Ammon's horn (tissue), 1 donor: ENCODE measurements around the gene AGRP.
"Not testable (repeated sequence)": the region's sequence is repeated elsewhere in the genome, so short reads cannot be mapped to it uniquely, and the experiment has no call there.

ENCODE experiments used
- DNase-seq: peaks from one replicate; pipeline ENCODE4 v3.0.0-alpha.2; 2016; ENCODE audit warnings: low spot score

AGRP gene, protein sequence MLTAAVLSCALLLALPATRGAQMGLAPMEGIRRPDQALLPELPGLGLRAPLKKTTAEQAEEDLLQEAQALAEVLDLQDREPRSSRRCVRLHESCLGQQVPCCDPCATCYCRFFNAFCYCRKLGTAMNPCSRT

DNA sequence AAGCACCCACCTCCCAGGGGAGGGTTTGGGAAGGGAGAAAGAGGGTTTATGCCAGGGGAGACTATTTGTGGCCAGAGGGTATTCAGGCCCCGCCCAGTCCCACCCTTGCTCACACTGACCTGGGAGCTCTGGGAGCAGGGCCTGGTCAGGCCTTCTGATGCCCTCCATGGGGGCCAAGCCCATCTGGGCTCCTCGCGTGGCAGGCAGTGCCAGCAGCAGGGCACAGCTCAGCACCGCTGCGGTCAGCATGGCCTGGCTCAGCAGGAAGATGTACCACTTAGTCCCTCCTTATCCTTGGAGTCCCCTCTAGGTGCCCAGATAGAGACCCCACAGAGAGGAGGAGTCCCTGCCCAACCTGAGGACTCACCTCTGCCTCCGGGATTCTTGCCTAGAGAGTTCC lies at the start of gene AGRP:
TSS of gene AGRP (minus strand) at position 398 of the 400 bp plus-strand sequence. CDS start at position 249, 149 bp downstream.
- DNase-seq: no peak

DNA sequence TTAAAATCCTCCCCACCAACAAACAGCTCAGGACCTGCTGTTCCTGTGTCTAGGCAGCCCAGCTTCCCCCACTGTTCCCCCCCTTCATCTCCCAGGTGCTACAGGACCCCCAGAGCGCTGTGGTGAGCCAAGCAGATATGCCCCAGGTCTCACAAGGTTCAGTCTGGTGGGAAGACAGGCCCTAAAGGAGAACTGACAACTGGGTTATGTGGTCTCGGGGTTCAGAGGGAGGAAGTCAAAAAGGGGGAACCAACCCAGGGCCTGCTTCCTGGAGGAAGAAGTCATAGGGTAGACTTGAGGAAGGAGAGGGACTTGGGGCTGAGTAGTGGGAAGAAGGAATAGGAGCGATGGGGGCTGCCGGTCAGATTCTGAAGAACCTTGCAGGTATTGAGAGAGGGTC lies 47.9 kb upstream of the AGRP start:
- DNase-seq: peak; percentile 73

DNA sequence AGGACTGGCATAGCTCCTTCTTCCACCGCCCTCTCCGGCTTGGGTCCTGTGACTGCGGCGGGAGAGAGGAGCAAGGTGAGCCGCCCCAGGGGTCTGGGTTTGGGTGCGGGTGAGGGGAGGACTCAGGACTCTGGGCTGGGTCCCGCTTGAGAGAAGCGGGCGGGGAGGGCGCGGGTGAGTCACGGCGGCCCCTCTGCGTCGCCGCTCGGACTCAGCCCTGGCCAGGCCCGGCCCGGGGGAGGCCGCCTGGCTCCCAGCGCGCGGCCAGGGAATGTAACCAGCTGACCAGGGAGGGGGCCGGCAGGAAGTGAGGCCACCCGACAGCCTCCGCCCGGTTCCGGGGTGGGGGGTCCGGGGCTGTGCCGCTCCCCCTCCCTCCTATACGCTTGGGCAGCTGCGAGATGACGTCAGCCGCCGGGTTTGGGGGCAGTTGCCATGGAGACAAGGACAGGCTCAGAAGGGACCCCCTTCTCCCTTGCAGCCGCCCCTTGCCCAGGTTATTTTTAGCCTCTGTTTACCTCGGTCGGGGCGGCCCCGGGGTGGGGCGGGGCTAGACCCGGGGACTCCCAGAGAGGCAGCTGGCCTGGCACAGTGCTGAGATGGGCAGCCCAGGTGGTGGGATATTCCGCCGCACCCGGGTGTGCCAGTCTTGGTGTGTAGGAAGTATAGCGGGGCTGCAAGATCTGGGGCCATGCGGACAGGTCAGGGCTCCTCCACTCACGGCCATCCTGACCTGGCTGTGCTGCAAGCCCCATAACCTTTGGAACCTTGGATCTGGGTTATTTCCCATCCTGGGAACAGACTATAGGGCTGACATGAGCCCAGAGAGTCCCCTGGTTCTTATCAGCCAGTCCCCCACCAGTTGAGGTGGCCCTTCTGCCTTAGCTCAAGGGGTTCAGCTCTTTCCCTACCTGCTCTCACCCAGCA lies 46.9 kb upstream of the AGRP start:
- DNase-seq: peak; percentile 65

DNA sequence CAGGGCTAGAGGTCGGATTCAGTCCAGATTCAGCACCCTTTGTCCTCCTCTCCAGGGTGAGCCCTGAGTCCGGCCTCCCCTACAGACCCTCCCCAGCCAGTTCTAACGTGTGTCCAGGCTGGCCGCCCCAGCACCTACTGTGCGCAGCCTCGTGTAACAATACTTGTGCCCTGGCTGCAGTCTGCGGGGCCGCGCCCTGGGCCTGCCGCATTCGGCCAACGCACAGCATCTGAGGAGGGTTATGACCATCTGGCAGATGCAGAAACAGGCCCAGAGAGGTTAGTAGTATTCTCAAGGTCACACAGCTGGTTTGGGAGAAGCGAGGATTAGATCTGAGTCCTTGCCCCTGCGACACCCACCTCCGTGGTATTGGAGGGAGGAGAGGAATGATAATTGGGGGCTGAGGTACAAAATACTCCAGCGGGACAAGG lies 46.2 kb upstream of the AGRP start:
- no peak for DNase-seq

DNA sequence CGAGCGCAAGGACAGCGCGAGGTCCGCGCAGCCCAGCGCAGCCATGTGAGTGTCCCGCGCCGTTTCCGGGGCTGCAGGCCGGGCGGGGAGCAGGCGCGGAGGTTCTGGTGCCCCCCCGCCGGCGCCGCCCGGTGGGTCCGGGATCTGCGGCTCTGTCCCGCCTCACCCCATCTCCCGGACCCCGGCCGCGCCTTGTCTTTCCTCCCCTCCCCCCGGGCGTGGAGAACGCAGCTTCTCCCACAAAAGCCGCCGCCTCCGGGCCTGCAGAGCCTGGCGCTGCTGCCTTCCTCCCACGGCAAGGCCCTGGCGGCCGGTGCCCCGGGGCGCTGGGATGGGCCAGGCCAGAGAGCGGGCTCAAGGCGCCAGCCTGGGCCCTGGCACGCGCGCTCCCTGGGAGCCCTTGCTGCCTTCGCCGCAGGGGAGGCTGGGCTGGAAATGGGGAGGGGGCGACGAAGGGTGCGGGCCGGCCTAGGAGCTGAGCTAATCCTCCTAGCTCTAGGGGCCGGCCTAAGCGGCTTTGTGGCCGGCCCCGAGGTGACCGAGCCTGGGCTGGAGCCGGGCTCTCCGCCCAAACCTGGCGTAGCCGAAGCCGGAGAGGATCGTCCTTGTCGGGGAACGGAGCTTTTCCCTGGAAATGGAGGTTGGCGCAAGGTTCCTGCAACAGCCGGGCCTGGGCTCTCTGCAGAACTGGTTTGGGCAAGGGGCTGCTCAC lies 45.7 kb upstream of the AGRP start:
- DNase-seq: no peak

DNA sequence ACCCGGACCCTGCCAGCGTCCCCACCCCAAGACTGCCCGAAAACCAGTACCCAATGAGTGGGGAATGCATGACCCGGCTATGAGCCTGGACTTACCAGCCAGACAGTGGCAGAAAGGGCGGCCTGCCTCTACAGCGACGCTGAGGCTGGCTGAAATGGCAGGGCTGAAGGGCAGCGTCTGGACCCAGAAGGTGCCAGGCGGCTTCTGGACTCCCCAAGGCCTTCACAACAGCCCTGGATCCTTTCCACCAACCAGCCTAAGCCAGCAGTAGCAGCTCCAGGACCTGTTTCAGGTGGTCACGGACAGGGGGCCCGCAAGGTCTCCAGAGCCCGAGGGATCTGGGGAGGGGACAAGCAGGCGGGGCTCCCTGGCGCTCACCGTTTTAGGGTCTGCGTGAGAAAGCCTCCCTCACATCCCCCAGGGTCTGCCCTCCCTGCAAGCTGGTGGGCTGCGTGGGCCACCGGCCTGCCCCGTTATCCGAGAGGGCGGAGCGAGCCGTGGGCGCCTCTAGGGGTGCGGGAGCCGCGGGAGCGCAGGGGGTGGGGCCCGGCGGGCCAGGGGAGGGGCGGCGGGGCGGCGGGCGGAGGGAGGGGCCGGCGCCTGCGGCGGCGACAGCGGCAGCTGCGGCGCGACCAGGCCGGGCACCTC lies 45.0 kb upstream of the AGRP start, which contains the start of gene RIPOR1:
TSS of gene RIPOR1 (plus strand) at position 608 of the 648 bp plus-strand sequence. CDS start 9,618 bp downstream, outside the sequence.
- DNase-seq: peak; percentile 60

DNA sequence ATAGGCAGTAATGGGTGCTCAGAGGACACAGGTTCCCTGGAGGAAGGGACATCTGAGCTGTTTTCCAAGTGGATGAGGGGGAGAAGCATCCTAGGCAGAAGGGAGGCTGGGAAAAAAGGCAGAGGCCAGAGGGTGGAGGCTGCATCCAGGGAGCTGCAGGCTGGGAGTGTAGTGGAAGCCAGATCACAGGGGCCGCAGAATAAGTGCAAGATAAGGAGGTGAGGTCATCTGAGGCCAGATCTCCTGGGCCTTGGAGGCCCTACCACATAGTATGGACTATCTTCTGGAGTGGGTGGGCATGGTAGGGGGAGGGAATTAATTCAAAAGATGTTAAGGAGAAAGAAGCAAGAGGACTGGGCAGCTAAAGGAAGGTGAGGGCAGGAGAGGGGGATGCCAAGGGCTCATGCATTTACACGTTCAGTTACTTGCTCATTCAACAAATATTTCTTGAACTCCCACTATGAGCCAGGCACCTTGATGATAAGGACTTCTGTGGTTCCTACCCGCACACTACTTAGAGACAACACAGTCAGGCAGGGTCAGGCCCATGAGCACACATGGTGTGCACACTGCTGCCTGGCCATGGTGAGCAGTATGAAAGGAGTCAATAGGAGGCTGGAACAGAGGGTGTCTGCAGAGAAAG lies 42.9 kb upstream of the AGRP start:
- no peak for DNase-seq

DNA sequence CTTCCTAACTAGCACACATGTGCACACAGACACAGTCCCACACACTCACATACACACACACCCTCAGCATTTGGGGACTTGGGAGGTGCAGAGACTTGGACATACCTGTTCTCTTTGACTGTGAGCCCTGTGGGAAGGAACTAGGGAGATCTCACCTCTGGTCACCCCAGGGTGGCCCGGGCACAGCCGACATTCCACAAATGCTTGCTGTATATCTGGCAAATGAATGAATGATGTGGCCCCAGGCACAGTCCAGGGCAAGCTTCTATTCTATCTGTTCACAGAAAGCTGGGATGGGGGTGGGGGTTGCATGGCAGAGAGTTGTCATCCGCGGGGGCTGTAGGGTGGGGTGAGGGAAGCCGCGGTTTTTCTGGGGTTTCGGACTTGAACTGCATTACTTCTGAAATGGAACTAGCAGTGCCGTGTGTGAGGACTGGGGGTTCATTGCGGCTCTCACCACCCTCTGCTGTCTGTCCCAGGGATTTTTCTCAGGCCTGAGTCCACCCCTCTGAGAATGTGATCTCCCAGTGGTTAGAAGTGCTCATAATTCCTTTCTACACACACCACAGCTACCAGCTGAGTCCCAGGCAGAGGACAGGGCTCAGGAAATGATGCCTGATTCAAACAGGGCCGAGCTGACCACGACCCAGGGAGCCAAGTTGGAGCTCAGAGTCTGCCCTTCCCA lies 42.0 kb upstream of the AGRP start:
- DNase-seq: no peak

DNA sequence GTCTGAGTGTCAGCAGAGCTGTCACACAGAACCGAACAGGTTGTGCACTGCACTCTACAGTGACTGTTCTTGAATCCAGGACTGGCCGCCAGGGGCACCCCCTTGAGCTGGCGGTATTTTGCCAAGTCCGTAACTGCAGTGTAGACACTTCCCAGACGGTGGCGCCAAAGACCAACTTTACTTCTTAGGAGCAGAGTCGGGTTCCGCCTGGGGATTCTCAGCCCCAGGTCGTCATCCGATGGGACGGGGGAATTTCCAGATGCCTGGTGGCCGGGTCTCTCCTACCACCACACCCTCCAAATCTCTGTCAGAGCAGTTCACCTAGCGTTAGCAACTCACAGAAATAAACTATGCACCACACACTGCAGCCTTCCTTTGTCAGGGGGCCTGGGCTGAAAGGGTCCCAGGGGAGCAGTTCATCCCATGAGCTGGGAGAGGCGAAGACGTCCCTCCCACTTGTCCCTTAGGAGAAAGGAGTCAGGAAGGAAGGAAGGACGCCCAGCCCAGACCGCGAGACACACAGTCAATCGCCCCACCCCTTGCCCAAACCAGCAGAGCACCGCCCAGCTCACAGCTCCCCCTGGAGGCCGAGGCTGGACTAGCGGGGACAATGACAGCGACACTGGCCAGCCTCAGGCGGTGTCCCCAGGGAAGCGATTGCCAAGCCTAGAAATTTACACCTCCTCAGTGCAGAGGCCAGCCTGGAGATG lies 37.9 kb upstream of the AGRP start:
- DNase-seq: peak; percentile 96

DNA sequence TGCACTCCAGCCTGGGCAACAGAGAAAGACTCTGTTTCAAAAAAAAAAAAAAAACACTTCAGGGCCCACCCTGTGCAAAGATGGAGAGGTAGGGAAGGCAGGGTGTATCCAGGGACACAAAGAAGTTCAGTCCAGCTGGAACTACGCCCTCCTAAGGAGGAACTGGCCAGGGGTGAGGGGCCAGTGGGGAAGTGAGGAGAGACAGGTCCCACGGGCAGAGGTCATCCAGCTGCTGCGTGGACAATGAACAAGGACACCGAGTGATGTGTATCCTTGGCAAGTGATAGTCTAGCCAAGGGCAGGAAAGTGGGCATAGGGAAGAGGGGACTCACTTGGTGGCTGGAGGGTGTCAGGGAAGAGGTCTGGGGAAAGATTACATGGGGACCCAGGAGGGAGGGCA lies 35.9 kb upstream of the AGRP start:
- DNase-seq: no peak

DNA sequence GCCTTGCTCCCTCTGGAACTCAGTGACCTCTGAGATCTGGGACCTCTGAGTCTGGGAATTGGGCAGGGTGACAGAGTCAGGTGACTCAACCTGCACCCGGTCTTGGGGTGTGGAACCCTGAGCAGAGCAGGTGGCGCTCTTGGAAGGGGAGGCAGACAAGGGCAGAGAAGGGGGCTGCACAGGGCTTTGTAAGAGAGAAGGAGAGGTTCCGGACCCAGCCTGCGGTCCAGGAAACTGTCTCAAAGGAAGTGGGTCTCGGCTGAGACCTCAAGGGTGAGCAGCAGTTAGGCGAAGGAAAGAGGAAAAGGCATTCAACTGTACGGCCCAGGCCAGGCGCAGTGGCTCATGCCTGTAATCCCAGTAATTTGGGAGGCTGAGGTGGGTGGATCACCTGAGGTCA lies 35.3 kb upstream of the AGRP start:
- no peak for DNase-seq

DNA sequence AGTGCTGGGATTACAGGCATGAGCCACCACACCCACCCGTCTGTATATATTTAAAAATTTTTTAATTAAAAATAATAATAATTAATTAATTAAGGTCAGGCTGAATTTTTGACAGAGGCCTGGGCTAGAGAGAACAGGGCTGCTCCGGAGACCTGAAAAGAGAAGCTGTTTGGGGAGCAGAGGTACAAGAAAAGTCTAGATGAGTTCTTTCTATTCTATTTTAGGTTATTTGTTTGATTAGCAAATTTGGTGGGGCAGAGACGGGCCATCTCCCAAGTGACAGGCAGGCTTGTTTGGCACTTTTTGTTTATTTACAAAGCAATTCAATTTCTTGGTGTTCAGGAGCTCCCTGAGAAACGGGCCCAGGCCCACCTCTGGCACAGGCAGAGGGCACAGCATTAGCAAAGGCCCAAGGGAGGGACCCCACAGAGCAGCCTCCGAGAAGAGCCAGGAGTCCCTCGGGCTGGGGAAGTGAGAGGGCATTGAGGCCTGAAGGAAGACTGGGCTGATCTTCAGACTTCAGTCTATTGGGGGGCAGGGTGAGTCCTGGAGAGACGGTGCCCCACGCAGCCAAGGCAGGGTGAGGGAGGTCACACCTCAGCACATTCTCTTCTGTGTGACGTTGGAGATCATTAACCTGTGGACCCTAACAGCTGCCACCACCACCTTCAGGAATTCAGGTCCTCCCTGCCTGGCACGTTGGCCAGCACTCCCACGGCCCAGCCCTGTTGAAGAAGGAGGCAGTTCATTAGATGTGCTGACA lies 34.5 kb upstream of the AGRP start:
- no peak for DNase-seq

DNA sequence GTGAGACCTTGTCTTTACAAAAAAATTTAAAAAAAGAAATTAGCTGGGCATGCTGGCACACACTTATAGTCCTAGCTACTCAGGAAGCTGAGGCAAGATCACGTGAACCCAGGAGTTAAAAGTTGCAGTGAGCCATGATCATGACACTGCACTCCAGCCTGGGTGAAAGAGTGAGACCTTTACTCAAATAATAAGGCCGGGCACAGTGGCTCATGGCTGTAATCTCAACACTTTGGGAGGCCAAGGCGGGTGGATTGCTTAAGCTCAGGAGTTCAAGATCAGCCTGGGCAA lies 33.8 kb upstream of the AGRP start:
- no peak for DNase-seq

DNA sequence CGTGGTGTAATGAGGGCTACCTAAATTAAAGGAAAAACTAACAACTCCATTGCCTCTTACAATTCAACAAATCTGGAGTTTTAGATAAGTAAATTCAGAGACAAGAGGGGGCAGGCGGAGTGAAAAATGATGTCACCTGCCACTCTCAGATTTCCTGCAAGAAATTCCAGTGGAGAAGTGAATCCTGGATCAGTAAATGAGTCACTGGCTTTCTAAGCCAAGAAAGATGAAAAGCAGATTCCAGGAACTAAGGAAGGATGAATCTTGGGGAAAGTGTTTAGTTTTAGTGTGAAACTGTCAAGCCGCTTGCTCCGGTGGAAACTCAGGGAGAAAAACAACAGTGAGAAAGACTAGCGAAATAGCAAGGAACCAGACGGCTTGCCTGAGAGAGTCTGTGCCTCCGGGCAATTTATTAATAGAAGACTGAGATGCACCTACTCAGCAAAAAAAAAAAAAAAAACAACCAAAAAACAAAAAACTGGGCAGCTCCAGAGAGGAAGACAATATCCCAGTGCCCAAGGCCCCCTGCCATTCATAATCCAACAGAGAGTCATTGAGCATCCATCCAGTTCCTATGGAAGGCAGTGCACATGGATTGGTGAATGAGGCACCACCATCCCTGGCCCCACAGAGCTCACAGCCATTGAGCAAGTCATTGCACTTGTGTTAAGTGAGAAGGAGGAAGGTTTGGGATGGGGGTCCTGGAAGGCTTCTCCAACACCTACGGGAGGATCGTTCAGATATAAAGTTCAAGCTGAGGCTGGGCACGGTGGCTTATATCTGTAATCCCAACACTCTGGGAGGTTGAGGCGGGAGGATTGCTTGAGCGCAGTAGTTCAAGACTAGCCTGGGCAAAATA lies 33.2 kb upstream of the AGRP start:
- DNase-seq: no peak

DNA sequence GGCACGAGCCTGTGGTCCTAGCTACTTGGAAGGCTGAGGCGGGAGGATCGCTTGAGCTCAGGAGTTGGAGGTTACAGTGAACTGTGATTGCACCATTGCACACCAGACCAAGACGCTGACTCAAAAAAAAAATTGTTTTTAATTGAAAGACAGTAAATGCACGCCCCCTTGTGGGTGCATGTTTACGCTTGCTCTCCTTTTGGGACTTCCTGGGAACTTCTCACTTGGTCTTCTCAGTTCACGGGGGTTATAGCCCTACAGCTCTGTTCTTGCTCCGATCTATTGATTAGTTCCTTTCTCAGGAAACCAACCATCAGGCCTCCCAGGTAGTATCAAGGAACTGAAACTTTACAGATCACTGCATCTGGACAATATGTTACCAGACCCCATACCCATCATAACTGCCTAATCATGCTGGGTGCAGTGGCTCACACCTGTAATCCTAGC lies 31.1 kb upstream of the AGRP start:
- DNase-seq: peak; percentile 81

DNA sequence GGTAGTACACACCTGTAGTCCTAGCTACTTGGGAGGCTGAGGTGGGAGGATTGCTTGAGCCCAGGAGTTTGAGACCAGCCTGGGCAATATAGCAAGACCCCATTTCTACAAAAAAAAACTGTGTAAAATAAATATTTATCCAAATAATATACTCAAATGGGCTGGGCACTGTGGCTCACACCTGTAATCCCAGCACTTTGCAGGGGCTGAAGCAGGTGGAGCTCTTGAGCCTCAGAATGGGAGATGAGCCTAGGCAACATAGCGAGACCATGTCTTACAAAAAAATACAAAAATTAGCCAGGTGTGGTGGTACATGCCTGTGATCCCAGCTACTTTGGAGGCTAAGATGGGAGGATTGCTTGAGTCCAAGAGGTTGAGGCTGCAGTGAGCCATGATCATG lies 30.5 kb upstream of the AGRP start:
- not testable (repeated sequence) for DNase-seq

DNA sequence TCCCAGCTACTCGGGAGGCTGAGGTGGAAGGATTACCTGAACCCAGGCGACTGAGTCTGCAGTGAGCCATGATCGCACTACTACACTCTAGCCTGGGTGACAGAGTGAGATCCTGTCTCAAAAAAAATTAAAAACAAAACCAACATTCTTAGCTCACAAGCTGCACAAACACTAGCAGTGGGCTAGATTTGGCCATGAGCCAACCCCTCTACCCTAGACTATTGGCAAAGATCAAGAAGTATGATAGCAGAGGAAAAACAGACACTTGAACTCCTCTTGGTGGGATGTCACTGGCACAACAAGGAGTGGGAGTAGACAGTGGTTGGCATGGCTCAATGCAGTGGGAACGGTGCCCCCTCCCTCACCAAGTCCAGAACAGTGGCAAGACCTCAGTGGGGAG lies 25.7 kb upstream of the AGRP start:
- DNase-seq: no peak

DNA sequence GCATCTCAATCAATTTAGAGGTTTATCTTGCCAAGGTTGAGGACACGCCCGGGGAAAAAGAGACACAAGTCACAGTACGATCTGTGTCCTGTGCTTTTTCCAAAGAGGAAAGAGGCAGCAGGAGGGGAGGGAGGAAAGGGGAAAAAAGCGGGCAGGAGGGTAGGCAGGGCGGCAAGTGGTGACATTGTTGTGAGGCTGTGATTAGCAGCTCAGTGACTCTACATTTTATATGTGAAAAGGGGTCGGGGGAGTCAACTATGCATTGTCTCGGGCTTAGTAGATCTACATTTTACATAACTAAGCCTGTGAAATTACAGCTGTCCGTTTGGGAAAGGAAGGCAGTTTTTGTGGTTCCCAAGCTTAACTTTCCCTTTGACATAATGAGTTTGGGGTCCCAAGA lies 23.1 kb upstream of the AGRP start:
- no peak for DNase-seq
